Breast epithelium (tissue), 4 donors: ENCODE data around the gene SLC26A2. TPM values are rescaled to one million over a fixed set of nuclear protein-coding genes. Genes with fewer than 3 reads are reported as not detected.

Experiments
- DNase-seq, 2 donors: peaks; one replicate each; pipeline ENCODE4 v3.0.0-alpha.2; 2019; ENCODE audit warnings: low spot score in 2 of 2
- H3K27ac ChIP-seq, 2 donors: fragments of 200-600 bp; sonication (generic) in 1 of 2; one replicate each; pipeline ENCODE4 v1.5.1; 2016 to 2019; ENCODE audit warnings: mild to moderate bottlenecking in 1 of 2
- H3K27me3 ChIP-seq, 2 donors: fragments of 200-600 bp; sonication (generic) in 1 of 2; one replicate each; pipeline versions ENCODE4 v1.5.1 to v1.6.0; 2017 to 2019; ENCODE audit warnings: control low read depth in 1 of 2, mild to moderate bottlenecking in 1 of 2
- H3K36me3 ChIP-seq: fragments of 200-600 bp; one replicate; pipeline ENCODE4 v1.5.1; 2019
- H3K4me1 ChIP-seq, 2 donors: fragments of 200-600 bp; sonication (generic); one replicate each; pipeline ENCODE4 v1.5.1; 2016 to 2019; ENCODE audit warnings: control low read depth in 1 of 2
- H3K4me3 ChIP-seq, 3 donors: fragments of 200-600 bp; sonication (generic); 1 replicate in 2 of 3; 2 replicates in 1 of 3; pipeline ENCODE4 v1.5.1; 2016 to 2019; ENCODE audit warnings: mild to moderate bottlenecking in 3 of 3, moderate library complexity in 2 of 3
- H3K9me3 ChIP-seq, 2 donors: fragments of 200-600 bp; sonication (generic) in 1 of 2; one replicate each; pipeline ENCODE4 v1.5.1; 2016 to 2019; ENCODE audit warnings: control low read depth in 1 of 2
- POLR2A ChIP-seq: fragments of 450-650 bp; IDR thresholded peaks from one replicate; pipeline ENCODE4 v1.6.1; 2016; ENCODE audit warnings: antibody characterized with exemption, mild to moderate bottlenecking, moderate library complexity
- POLR2AphosphoS5 ChIP-seq, 3 donors: sonication (generic); formaldehyde crosslinking; IDR thresholded peaks; one replicate each; pipeline ENCODE4 v1.6.1; 2017; ENCODE audit warnings: antibody characterized with exemption in 3 of 3
- intact Hi-C: fragments of 100-400 bp; cut with DNase I; formaldehyde crosslinking; loops from one replicate; pipeline ENCODE4 v1.15.1; 2023; ENCODE audit warnings: low total_unique reads
- total RNA-seq, 3 donors: library from RNA; depleted of rRNA; stranded (reverse); fragments of >200 nt; gene quantifications; one replicate each; pipeline ENCODE4 v1.1.0, GENCODE V29; 2016
- TF ChIP-seq, protein P1 (sequence below), 3 donors: fragments of 450-650 bp; IDR thresholded peaks; one replicate each; pipeline ENCODE4 v1.5.1; 2016 to 2017; ENCODE audit warnings: antibody characterized with exemption in 3 of 3, mild to moderate bottlenecking in 3 of 3, moderate library complexity in 3 of 3

Gene SLC26A2
- total RNA-seq, 3 donors from 2014 or later = 10.6 to 103 (median 30.2) TPM

GRCh38 chr5:149915392-149916260, 44.9 kb upstream of the SLC26A2 start:
- no peaks in the 10 kb centered on the region for H3K27me3 ChIP-seq
- H3K4me3 ChIP-seq = no peak overlapping the region
- peak overlapping the region in 1 of 2 donors; percentile 25 for H3K27ac ChIP-seq
- intact Hi-C loops = no loop called here
- H3K9me3 ChIP-seq = no peaks in the 10 kb centered on the region
- no peaks in the 10 kb centered on the region for H3K36me3 ChIP-seq
- TF ChIP-seq, protein P1, sequence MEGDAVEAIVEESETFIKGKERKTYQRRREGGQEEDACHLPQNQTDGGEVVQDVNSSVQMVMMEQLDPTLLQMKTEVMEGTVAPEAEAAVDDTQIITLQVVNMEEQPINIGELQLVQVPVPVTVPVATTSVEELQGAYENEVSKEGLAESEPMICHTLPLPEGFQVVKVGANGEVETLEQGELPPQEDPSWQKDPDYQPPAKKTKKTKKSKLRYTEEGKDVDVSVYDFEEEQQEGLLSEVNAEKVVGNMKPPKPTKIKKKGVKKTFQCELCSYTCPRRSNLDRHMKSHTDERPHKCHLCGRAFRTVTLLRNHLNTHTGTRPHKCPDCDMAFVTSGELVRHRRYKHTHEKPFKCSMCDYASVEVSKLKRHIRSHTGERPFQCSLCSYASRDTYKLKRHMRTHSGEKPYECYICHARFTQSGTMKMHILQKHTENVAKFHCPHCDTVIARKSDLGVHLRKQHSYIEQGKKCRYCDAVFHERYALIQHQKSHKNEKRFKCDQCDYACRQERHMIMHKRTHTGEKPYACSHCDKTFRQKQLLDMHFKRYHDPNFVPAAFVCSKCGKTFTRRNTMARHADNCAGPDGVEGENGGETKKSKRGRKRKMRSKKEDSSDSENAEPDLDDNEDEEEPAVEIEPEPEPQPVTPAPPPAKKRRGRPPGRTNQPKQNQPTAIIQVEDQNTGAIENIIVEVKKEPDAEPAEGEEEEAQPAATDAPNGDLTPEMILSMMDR (IDR thresholded peaks at IDR 0.05) = no peak
- no peak for TF ChIP-seq POLR2AphosphoS5 (IDR thresholded peaks at IDR 0.05)
- no peak for TF ChIP-seq POLR2A
- H3K4me1 ChIP-seq = no peaks in the 10 kb centered on the region
- DNase-seq = no peak

GRCh38 chr5:149916334-149917072, 44.1 kb upstream of the SLC26A2 start:
- no peaks in the 10 kb centered on the region for H3K9me3 ChIP-seq
- H3K4me3 ChIP-seq = no peak overlapping the region
- no peaks in the 10 kb centered on the region for H3K4me1 ChIP-seq
- no peaks in the 10 kb centered on the region for H3K36me3 ChIP-seq
- TF ChIP-seq, protein P1 (IDR thresholded peaks at IDR 0.05) = no peak
- TF ChIP-seq POLR2AphosphoS5 (IDR thresholded peaks at IDR 0.05) = no peak
- no peak for TF ChIP-seq POLR2A
- intact Hi-C loops = no loop called here
- H3K27me3 ChIP-seq = no peaks in the 10 kb centered on the region
- DNase-seq = no peak
- H3K27ac ChIP-seq = no peak overlapping the region

DNA sequence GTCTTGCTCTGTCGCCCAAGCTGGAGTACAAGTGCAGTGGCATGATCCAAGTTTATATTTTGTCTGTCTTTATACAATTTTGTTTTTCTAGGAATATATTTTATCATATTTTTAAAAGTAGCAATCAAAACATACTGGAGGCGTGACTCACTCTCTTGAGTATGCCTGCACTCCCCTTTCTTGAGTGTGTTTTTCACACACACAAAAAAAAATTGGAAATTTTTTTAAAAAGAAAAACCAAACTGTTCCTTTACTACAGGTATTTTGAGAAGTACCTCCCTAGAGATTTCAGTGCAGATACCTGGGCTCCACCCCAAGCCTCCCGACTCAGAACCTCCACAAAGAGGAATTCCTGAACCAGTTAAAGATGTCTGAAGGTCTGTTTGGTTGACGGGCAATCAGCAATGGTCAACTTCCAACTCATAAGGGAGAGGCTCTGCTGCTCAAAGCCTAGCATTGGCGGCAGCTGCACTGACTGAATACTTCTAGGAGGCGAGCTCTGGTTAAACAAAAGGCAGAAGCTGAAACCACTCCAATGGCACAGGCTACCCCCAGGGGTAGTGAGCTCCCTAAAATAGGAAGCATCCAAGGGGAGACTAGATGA, 43.4 kb upstream of the SLC26A2 start:
- no peaks in the 10 kb centered on the region for H3K4me1 ChIP-seq
- H3K9me3 ChIP-seq = no peaks in the 10 kb centered on the region
- no peak overlapping the region for H3K27ac ChIP-seq
- TF ChIP-seq POLR2AphosphoS5 (IDR thresholded peaks at IDR 0.05) (no peak), POLR2A (no peak)
- TF ChIP-seq, protein P1 (IDR thresholded peaks at IDR 0.05) = no peak
- H3K36me3 ChIP-seq = no peaks in the 10 kb centered on the region
- no peak for DNase-seq
- no peaks in the 10 kb centered on the region for H3K27me3 ChIP-seq
- no peak overlapping the region for H3K4me3 ChIP-seq
- intact Hi-C loops = no loop called here

DNA sequence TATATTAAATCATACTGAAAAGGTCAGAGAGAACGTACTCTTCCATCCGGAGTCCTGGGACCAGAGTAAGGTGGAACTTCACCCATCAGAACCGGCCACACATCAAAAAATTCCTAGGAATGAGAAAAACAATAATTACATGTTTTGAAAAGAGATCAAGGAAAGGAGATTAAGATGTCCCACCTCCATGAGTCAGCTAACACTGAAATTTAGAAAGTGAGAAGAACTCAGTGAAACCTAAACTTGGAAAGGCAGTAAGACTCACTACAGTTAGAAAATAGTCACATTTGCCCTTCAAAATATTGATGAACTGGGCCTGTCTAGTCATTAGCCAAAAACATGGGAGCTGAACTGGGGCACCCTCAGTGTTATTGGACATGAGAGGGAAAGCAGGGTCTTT, 39.0 kb upstream of the SLC26A2 start:
- no peak for DNase-seq
- H3K27me3 ChIP-seq = no peaks in the 10 kb centered on the region
- no peak overlapping the region for H3K27ac ChIP-seq
- no peak overlapping the region for H3K4me3 ChIP-seq
- intact Hi-C loops = no loop called here
- no peaks in the 10 kb centered on the region for H3K9me3 ChIP-seq
- H3K36me3 ChIP-seq = no peaks in the 10 kb centered on the region
- H3K4me1 ChIP-seq = no peaks in the 10 kb centered on the region
- TF ChIP-seq POLR2AphosphoS5 (IDR thresholded peaks at IDR 0.05) = no peak
- TF ChIP-seq POLR2A = no peak
- TF ChIP-seq, protein P1 (IDR thresholded peaks at IDR 0.05) = no peak
